WTC11 (cell line): ENCODE data around the gene CATSPERE. TPM values are rescaled to one million over a fixed set of nuclear protein-coding genes. Genes with fewer than 3 reads are reported as not detected.
A peak's percentile ranks its signal among the peaks of the same experiment; 100 is the strongest.
"Not testable (repeated sequence)": the region's sequence is repeated elsewhere in the genome, so short reads cannot be mapped to it uniquely, and the experiment has no call there.

Experiments used
- ATAC-seq: fragments of 200-7000 bp; cut with Tn5 transposase; 2 replicates; pipeline ENCODE4 v1.10.0; 2021; ENCODE audit warnings: mild to moderate bottlenecking, moderate library complexity
- CTCF ChIA-PET: fragments of 300-600 bp; sonication (Branson Sonifier 250); formaldehyde crosslinking; loops from one replicate; lab custom pipeline; 2021; ENCODE audit warnings: antibody characterized with exemption; lab: Charles Lee
- POLR2A ChIA-PET: fragments of 350-600 bp; sonication (Branson Sonifier 250); formaldehyde crosslinking; loops from one replicate; lab custom pipeline; 2021; ENCODE audit warnings: antibody characterized with exemption; lab: Charles Lee
- DNase-seq: peaks from one replicate; pipeline ENCODE4 v3.0.0; 2021; ENCODE audit warnings: low spot score
- H3K27ac Mint-ChIP-seq: 2 replicates; pipeline ENCODE4 v1.8.0; 2021; ENCODE audit warnings: mixed read lengths
- H3K27me3 Mint-ChIP-seq: 2 replicates; pipeline ENCODE4 v1.8.0; 2021; ENCODE audit warnings: low read depth, mild to moderate bottlenecking, moderate library complexity, mixed read lengths
- H3K36me3 Mint-ChIP-seq: 2 replicates; pipeline ENCODE4 v1.8.0; 2021; ENCODE audit warnings: mixed read lengths
- H3K4me1 Mint-ChIP-seq: 2 replicates; pipeline ENCODE4 v1.8.0; 2022; ENCODE audit warnings: mixed read lengths
- H3K4me3 Mint-ChIP-seq: 2 replicates; pipeline ENCODE4 v1.8.0; 2021; ENCODE audit warnings: mild to moderate bottlenecking, moderate library complexity, mixed read lengths
- H3K9me3 Mint-ChIP-seq: 2 replicates; pipeline ENCODE4 v1.8.0; 2021; ENCODE audit warnings: mixed read lengths
- ATF6 ChIP-seq: sonication (generic); formaldehyde crosslinking; IDR thresholded peaks from 2 replicates; pipeline ENCODE4 v1.8.1; 2023; ENCODE audit warnings: mild to moderate bottlenecking, missing genetic modification reagents
- CREB1 ChIP-seq: sonication (generic); formaldehyde crosslinking; IDR thresholded peaks from 2 replicates; pipeline ENCODE4 v1.8.0; 2023; ENCODE audit warnings: mild to moderate bottlenecking, missing genetic modification reagents
- ETV6 ChIP-seq: sonication (generic); formaldehyde crosslinking; IDR thresholded peaks from 2 replicates; pipeline ENCODE4 v1.8.1; 2022; ENCODE audit warnings: mild to moderate bottlenecking, missing genetic modification reagents
- FOXK1 ChIP-seq: sonication (generic); formaldehyde crosslinking; IDR thresholded peaks from 2 replicates; pipeline ENCODE4 v1.8.0; 2022; ENCODE audit warnings: mild to moderate bottlenecking, moderate library complexity, missing genetic modification reagents
- NFYB ChIP-seq: sonication (generic); formaldehyde crosslinking; conservative IDR thresholded peaks from 2 replicates; pipeline ENCODE4 v1.8.0; 2022; ENCODE audit warnings: low read depth, missing genetic modification reagents
- ZNF121 ChIP-seq: sonication (generic); formaldehyde crosslinking; IDR thresholded peaks from 2 replicates; pipeline ENCODE4 v1.8.0; 2023; ENCODE audit warnings: missing genetic modification reagents
- ZNF317 ChIP-seq: sonication (generic); formaldehyde crosslinking; IDR thresholded peaks from 2 replicates; pipeline ENCODE4 v1.8.1; 2023; ENCODE audit warnings: low read depth, mild to moderate bottlenecking, moderate library complexity, missing genetic modification reagents, borderline replicate concordance
- total RNA-seq: library from RNA; stranded (reverse); gene quantifications from 3 replicates; pipeline ENCODE4 v1.2.3, GENCODE V29; 2021
- TF ChIP-seq, protein P1 (sequence below): sonication (generic); formaldehyde crosslinking; IDR thresholded peaks from 2 replicates; pipeline ENCODE4 v1.8.1; 2022; ENCODE audit warnings: low read depth, missing genetic modification reagents, borderline replicate concordance
- TF ChIP-seq, protein P2 (sequence below): fragments of 250-450 bp; sonication (Bioruptor Pico); IDR thresholded peaks from 2 replicates; pipeline ENCODE4 v2.1.2; 2022; ENCODE audit warnings: mild to moderate bottlenecking, moderate library complexity
- TF ChIP-seq, protein P3 (sequence below): sonication (generic); formaldehyde crosslinking; IDR thresholded peaks from 2 replicates; pipeline ENCODE4 v1.8.1; 2022; ENCODE audit warnings: missing genetic modification reagents, borderline replicate concordance

CATSPERE gene
- total RNA-seq, 1 experiment from 2014 or later, result 0.66 TPM

DNA sequence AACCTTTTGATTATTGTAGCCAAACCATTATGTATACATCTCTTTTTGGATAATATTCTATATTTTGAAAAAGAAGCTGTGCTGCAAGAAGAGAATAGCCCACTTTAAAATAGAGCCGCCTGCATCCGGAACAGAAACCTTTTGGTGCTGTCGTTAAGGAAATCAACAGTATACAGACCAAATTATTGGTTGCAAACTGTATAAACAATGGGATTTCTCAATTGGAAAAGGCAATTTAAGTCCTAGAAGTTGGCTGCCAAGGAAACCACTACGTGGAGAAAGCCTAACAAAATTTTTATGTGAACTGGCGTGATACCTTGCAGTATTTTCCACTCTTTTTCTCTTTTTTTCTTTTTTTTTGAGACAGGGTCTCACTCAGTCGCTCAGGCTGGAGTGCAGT, 217.6 kb downstream of the CATSPERE start:
- ChIA-PET POLR2A (no interaction called here), CTCF (no interaction called here)
- H3K27me3 Mint-ChIP-seq, result no peaks in the 10 kb centered on the region
- DNase-seq (no peak), ATAC-seq (no peak)
- no peak overlapping the region for H3K4me3 Mint-ChIP-seq
- peaks cover 17% of the 10 kb centered on the region for H3K9me3 Mint-ChIP-seq
- H3K4me1 Mint-ChIP-seq, result peaks cover 30% of the 10 kb centered on the region
- no peak overlapping the region for H3K27ac Mint-ChIP-seq
- TF ChIP-seq CREB1 (CRISPR knock-in tag), result no peak
- TF ChIP-seq, protein P1, sequence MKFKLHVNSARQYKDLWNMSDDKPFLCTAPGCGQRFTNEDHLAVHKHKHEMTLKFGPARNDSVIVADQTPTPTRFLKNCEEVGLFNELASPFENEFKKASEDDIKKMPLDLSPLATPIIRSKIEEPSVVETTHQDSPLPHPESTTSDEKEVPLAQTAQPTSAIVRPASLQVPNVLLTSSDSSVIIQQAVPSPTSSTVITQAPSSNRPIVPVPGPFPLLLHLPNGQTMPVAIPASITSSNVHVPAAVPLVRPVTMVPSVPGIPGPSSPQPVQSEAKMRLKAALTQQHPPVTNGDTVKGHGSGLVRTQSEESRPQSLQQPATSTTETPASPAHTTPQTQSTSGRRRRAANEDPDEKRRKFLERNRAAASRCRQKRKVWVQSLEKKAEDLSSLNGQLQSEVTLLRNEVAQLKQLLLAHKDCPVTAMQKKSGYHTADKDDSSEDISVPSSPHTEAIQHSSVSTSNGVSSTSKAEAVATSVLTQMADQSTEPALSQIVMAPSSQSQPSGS (CRISPR knock-in tag), result no peak
- H3K36me3 Mint-ChIP-seq, result peaks cover 38% of the 10 kb centered on the region

GRCh38 chr1:244680667-244681066, 219.6 kb downstream of the CATSPERE start:
- ATAC-seq, result no peak
- Mint-ChIP-seq H3K4me1 (peaks cover 19% of the 10 kb centered on the region), H3K4me3 (no peak overlapping the region), H3K27ac (no peak overlapping the region), H3K27me3 (no peaks in the 10 kb centered on the region), H3K9me3 (peaks cover 17% of the 10 kb centered on the region), H3K36me3 (peaks cover 36% of the 10 kb centered on the region)
- ChIA-PET POLR2A (no interaction called here), CTCF (interaction anchor here (0.7 kb wide), 1 partner anchor 77 kb away, joined by 3 read pairs; no protein-coding TSS in a partner anchor)
- DNase-seq, result no peak
- TF ChIP-seq, protein P2, sequence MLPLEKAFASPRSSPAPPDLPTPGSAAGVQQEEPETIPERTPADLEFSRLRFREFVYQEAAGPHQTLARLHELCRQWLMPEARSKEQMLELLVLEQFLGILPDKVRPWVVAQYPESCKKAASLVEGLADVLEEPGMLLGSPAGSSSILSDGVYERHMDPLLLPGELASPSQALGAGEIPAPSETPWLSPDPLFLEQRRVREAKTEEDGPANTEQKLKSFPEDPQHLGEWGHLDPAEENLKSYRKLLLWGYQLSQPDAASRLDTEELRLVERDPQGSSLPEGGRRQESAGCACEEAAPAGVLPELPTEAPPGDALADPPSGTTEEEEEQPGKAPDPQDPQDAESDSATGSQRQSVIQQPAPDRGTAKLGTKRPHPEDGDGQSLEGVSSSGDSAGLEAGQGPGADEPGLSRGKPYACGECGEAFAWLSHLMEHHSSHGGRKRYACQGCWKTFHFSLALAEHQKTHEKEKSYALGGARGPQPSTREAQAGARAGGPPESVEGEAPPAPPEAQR, result no peak
- TF ChIP-seq ZNF317 (no peak), ZNF121 (CRISPR knock-in tag) (no peak), FOXK1 (CRISPR knock-in tag) (no peak), ETV6 (CRISPR knock-in tag) (no peak), CREB1 (CRISPR knock-in tag) (no peak), ATF6 (CRISPR knock-in tag) (no peak)
- TF ChIP-seq, protein P3, sequence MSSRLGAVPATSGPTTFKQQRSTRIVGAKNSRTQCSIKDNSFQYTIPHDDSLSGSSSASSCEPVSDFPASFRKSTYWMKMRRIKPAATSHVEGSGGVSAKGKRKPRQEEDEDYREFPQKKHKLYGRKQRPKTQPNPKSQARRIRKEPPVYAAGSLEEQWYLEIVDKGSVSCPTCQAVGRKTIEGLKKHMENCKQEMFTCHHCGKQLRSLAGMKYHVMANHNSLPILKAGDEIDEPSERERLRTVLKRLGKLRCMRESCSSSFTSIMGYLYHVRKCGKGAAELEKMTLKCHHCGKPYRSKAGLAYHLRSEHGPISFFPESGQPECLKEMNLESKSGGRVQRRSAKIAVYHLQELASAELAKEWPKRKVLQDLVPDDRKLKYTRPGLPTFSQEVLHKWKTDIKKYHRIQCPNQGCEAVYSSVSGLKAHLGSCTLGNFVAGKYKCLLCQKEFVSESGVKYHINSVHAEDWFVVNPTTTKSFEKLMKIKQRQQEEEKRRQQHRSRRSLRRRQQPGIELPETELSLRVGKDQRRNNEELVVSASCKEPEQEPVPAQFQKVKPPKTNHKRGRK (CRISPR knock-in tag), result no peak

GRCh38 chr1:244682087-244682486, 221.0 kb downstream of the CATSPERE start:
- Mint-ChIP-seq H3K36me3 (peaks cover 40% of the 10 kb centered on the region), H3K9me3 (peaks cover 17% of the 10 kb centered on the region), H3K4me1 (peaks cover 21% of the 10 kb centered on the region), H3K27ac (peak overlapping the region; percentile 71; the same call in 1 of the 2 replicates)
- CTCF ChIA-PET, ATAC-seq, DNase-seq, H3K4me3 Mint-ChIP-seq, H3K27me3 Mint-ChIP-seq: not testable (repeated sequence)
- TF ChIP-seq NFYB, result peak; percentile 46
- POLR2A ChIA-PET, result interaction anchor here (0.6 kb wide), 1 partner anchor 133 kb away, joined by 4 read pairs; no protein-coding TSS in a partner anchor

Other genes starting within 250 kb of the CATSPERE start
- 72.4 to 82.8 TPM (median 73.4 TPM) in 3 replicates for gene ADSS2, start 9.4 kb upstream of the CATSPERE start, total RNA-seq
- gene DESI2, start 191.9 kb downstream of the CATSPERE start, total RNA-seq, result 76.1 to 108 TPM (median 76.4 TPM) in 3 replicates